Neuronal stem cell (in vitro differentiated cells): ENCODE measurements around the gene CNOT2.
"Not testable (repeated sequence)": the region's sequence is repeated elsewhere in the genome, so short reads cannot be mapped to it uniquely, and the experiment has no call there.

ENCODE experiments used
- DNase-seq: peaks from one replicate; pipeline ENCODE4 v3.0.0-alpha.2; 2013; ENCODE audit warnings: low spot score
- H2AFZ ChIP-seq: one replicate; pipeline ENCODE4 v1.6.1; 2013; ENCODE audit warnings: mild to moderate bottlenecking, low read length, inconsistent platforms
- H2AK5ac ChIP-seq: 2 replicates; pipeline ENCODE4 v1.6.1; 2013; ENCODE audit warnings: low read depth, mild to moderate bottlenecking, inconsistent platforms, low read length, moderate library complexity, mixed read lengths
- H2BK120ac ChIP-seq: 2 replicates; pipeline ENCODE4 v1.6.1; 2013; ENCODE audit warnings: low read depth, mild to moderate bottlenecking, inconsistent platforms, low read length, moderate library complexity, mixed read lengths
- H2BK12ac ChIP-seq: one replicate; pipeline ENCODE4 v1.6.1; 2013; ENCODE audit warnings: low read length, inconsistent platforms
- H2BK15ac ChIP-seq: 2 replicates; pipeline ENCODE4 v1.6.1; 2013; ENCODE audit warnings: mild to moderate bottlenecking, low read length, inconsistent platforms, mixed read lengths
- H2BK5ac ChIP-seq: one replicate; pipeline ENCODE4 v1.6.1; 2013; ENCODE audit warnings: inconsistent platforms, mild to moderate bottlenecking, low read length, moderate library complexity
- H3K14ac ChIP-seq: one replicate; pipeline ENCODE4 v1.6.1; 2013; ENCODE audit warnings: low read length, inconsistent platforms
- H3K18ac ChIP-seq: 2 replicates; pipeline ENCODE4 v1.6.1; 2013; ENCODE audit warnings: low read length, inconsistent platforms
- H3K23ac ChIP-seq: 2 replicates; pipeline ENCODE4 v1.6.1; 2013; ENCODE audit warnings: low read depth, mild to moderate bottlenecking, mixed read lengths, low read length, inconsistent platforms; ENCODE audit not compliant: poor library complexity
- H3K27ac ChIP-seq: replicated peaks from 3 replicates; pipeline ENCODE4 v1.5.1; 2013; ENCODE audit warnings: low read length, inconsistent platforms
- H3K27me3 ChIP-seq, 3 experiments: 2 replicates each; pipeline ENCODE4 v1.6.1; 2013; ENCODE audit warnings: low read length in 3 of 3, mild to moderate bottlenecking in 2 of 3, inconsistent platforms in 1 of 3, low read depth in 1 of 3, mixed read lengths in 1 of 3, moderate library complexity in 1 of 3; ENCODE audit not compliant: control insufficient read depth in 3 of 3, insufficient read depth in 3 of 3
- H3K36me3 ChIP-seq, 2 donors: replicated peaks in 1 of 2; 2 replicates each; pipeline ENCODE4 v1.6.1; 2013; ENCODE audit warnings: low read length in 2 of 2; ENCODE audit not compliant: control insufficient read depth in 2 of 2, insufficient read depth in 2 of 2
- H3K4ac ChIP-seq: 2 replicates; pipeline ENCODE4 v1.6.1; 2013; ENCODE audit warnings: inconsistent platforms, mild to moderate bottlenecking, low read length, moderate library complexity
- H3K4me1 ChIP-seq, 2 donors: 1 replicate in 1 of 2; 2 replicates in 1 of 2; pipeline ENCODE4 v1.6.1; 2013; ENCODE audit warnings: low read length in 2 of 2, low read depth in 1 of 2; ENCODE audit not compliant: control insufficient read depth in 2 of 2, insufficient read depth in 1 of 2
- H3K4me2 ChIP-seq: one replicate; pipeline ENCODE4 v1.6.1; 2013; ENCODE audit warnings: mild to moderate bottlenecking, low read length, inconsistent platforms; ENCODE audit not compliant: insufficient read depth, poor library complexity, severe bottlenecking
- H3K4me3 ChIP-seq, 2 donors: 2 replicates each; pipeline ENCODE4 v1.5.1; 2013; ENCODE audit warnings: low read length in 2 of 2, mild to moderate bottlenecking in 2 of 2, inconsistent platforms in 1 of 2, moderate library complexity in 1 of 2
- H3K79me1 ChIP-seq: one replicate; pipeline ENCODE4 v1.6.1; 2013; ENCODE audit warnings: low read depth, mild to moderate bottlenecking, inconsistent platforms, low read length, moderate library complexity
- H3K9ac ChIP-seq: one replicate; pipeline ENCODE4 v1.6.1; 2013; ENCODE audit warnings: mild to moderate bottlenecking, low read depth, low read length, inconsistent platforms; ENCODE audit not compliant: poor library complexity
- H3K9me3 ChIP-seq, 2 donors: replicated peaks in 1 of 2; 2 replicates each; pipeline versions ENCODE3 to v1.6.1; 2013; ENCODE audit warnings: low read length in 2 of 2, mild to moderate bottlenecking in 2 of 2, inconsistent platforms in 1 of 2, low read depth in 1 of 2, mixed read lengths in 1 of 2, moderate library complexity in 1 of 2; ENCODE audit not compliant: control insufficient read depth in 2 of 2, insufficient read depth in 1 of 2
- H4K8ac ChIP-seq: one replicate; pipeline ENCODE4 v1.6.1; 2013; ENCODE audit warnings: low read depth, mild to moderate bottlenecking, inconsistent platforms, low read length, moderate library complexity
- H4K91ac ChIP-seq: one replicate; pipeline ENCODE4 v1.6.1; 2013; ENCODE audit warnings: low read length, low read depth, mild to moderate bottlenecking, inconsistent platforms; ENCODE audit not compliant: poor library complexity
- WGBS, 2 donors: extraction: QIAGEN DNeasy Blood & Tissue Kit; methylation state at CpG; one replicate each; pipeline ENCODE4 v1.1.7; 2013; ENCODE audit warnings: missing lambda C conversion rate in 2 of 2, mixed read lengths in 1 of 2; ENCODE audit not compliant: insufficient read length in 2 of 2, insufficient replicate concordance in 1 of 2; ENCODE audit errors: extremely low coverage in 2 of 2; 5-methylcytosine and 5-hydroxymethylcytosine counted together

The CNOT2 gene

GRCh38 chr12:70290116-70290515 is 46.9 kb downstream of the CNOT2 start:
- no peak overlapping the region for H3K4ac ChIP-seq
- no peak overlapping the region for H3K4me2 ChIP-seq
- H3K14ac ChIP-seq: no peak overlapping the region
- no peak overlapping the region for H4K8ac ChIP-seq
- H2BK12ac ChIP-seq: no peak overlapping the region
- no peak overlapping the region for H2AK5ac ChIP-seq
- no peak overlapping the region for H3K18ac ChIP-seq
- H3K9me3 ChIP-seq: peaks cover 0 to 24% of the 10 kb centered on the region in 2 donors
- H3K27me3 ChIP-seq: no peaks in the 10 kb centered on the region
- no peak overlapping the region for H3K4me3 ChIP-seq
- no peak overlapping the region for H3K9ac ChIP-seq
- no peak overlapping the region for H4K91ac ChIP-seq
- no peak overlapping the region for H2BK15ac ChIP-seq
- no peak for DNase-seq
- peaks cover 3 to 53% of the 10 kb centered on the region in 2 donors for H3K36me3 ChIP-seq
- no peaks in the 10 kb centered on the region for H3K79me1 ChIP-seq
- peaks cover 2 to 5% of the 10 kb centered on the region in 2 donors for H3K4me1 ChIP-seq
- no peak overlapping the region for H3K23ac ChIP-seq
- no peak overlapping the region for H2BK5ac ChIP-seq
- no peak overlapping the region for H2BK120ac ChIP-seq
- no peak overlapping the region for H2AFZ ChIP-seq
- H3K27ac ChIP-seq: no peak overlapping the region

GRCh38 chr12:70292017-70292776 is 49.0 kb downstream of the CNOT2 start:
- no peak overlapping the region for H2BK5ac ChIP-seq
- no peak overlapping the region for H3K4me2 ChIP-seq
- no peak overlapping the region for H3K18ac ChIP-seq
- no peak overlapping the region for H3K14ac ChIP-seq
- peaks cover 0 to 47% of the 10 kb centered on the region in 2 donors for H3K36me3 ChIP-seq
- H3K4ac ChIP-seq: no peak overlapping the region
- no peak overlapping the region for H2BK12ac ChIP-seq
- H3K27me3 ChIP-seq: no peaks in the 10 kb centered on the region
- no peak overlapping the region for H2BK15ac ChIP-seq
- H3K27ac ChIP-seq: no peak overlapping the region
- H3K4me1 ChIP-seq: peaks cover 0 to 2% of the 10 kb centered on the region in 2 donors
- no peak overlapping the region for H3K4me3 ChIP-seq
- H2AK5ac ChIP-seq: no peak overlapping the region
- H3K9ac ChIP-seq: no peak overlapping the region
- no peak overlapping the region for H2AFZ ChIP-seq
- H4K8ac ChIP-seq: no peak overlapping the region
- no peaks in the 10 kb centered on the region for H3K79me1 ChIP-seq
- H4K91ac ChIP-seq: no peak overlapping the region
- H2BK120ac ChIP-seq: no peak overlapping the region
- H3K9me3 ChIP-seq: peaks cover 0 to 21% of the 10 kb centered on the region in 2 donors
- no CpG with 5 or more reads among the region's 3 CpGs for WGBS, 2 donors
- no peak overlapping the region for H3K23ac ChIP-seq
- no peak for DNase-seq

DNA sequence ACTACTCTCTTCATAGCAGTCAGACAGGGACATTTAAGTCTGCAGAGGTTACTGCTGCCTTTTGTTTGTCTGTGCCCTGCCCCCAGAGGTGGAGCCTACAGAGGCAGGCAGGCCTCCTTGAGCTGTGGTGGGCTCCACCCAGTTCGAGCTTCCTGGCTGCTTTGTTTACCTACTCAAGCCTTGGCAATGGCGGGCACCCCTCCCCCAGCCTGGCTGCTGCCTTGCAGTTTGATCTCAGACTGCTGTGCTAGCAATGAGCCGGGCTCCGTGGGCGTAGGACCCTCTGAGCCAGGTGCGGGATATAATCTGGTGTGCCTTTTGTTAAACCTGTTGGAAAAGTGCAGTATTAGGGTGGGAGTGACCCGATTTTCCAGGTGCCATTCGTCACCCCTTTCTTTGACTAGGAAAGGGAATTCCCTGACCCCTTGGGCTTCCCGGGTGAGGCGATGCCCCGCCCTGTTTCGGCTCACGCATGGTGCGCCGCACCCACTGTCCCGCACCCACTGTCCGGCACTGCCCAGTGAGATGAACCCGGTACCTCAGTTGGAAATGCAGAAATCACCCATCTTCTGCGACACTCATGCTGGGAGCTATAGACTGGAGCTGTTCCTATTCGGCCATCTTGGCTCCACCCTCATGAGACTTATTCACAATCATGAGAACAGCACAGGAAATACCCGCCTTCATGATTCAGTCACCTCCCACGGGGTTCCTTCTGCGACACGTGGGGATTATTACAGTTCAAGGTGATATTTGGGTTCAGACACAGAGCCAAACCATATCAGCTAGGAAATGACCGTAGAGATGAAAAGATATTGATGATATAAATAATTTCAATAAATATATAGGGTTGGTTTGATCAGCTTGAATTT is 61.7 kb downstream of the CNOT2 start:
- not testable (repeated sequence) for H3K4me1 ChIP-seq, H3K23ac ChIP-seq, H4K91ac ChIP-seq, H2AK5ac ChIP-seq, H3K18ac ChIP-seq, H2BK15ac ChIP-seq, H3K27me3 ChIP-seq, H3K27ac ChIP-seq, H2BK12ac ChIP-seq, DNase-seq, H3K14ac ChIP-seq, H3K4me2 ChIP-seq, H3K79me1 ChIP-seq, H3K9ac ChIP-seq, H4K8ac ChIP-seq, H3K4me3 ChIP-seq, H2BK120ac ChIP-seq, H2AFZ ChIP-seq, H3K4ac ChIP-seq, H3K9me3 ChIP-seq, H2BK5ac ChIP-seq
- peaks cover 4 to 22% of the 10 kb centered on the region in 2 donors for H3K36me3 ChIP-seq
- WGBS, 2 donors: no CpG with 5 or more reads among the region's 25 CpGs

DNA sequence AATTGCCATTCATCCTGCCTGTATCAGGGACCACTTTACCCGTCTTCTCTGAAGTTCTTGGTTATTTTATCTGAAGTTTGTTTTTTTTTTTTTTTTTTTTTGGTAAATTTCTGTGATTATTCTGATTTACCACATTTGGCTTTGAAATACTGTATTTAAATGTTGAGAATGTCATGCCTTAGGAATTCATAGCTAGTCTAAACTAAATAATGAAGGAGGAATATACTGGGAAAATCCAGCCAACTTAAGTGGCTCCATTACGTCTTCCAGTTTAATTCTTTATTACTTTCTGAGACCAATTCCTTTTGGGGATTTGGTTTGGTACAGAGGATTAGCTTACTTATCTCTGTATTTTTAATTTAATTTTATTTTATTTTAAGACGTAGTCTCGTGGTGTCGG is 62.6 kb downstream of the CNOT2 start:
- Histone ChIP-seq H3K23ac (no peak overlapping the region), H4K8ac (no peak overlapping the region), H3K4me1 (no peaks in the 10 kb centered on the region), H2BK120ac (no peak overlapping the region), H3K18ac (no peak overlapping the region), H2BK15ac (no peak overlapping the region), H2AK5ac (no peak overlapping the region), H3K14ac (no peak overlapping the region), H4K91ac (no peak overlapping the region), H2AFZ (no peak overlapping the region), H2BK5ac (no peak overlapping the region), H3K9ac (no peak overlapping the region), H3K36me3 (peaks cover 4 to 25% of the 10 kb centered on the region in 2 donors), H3K4me2 (no peak overlapping the region), H3K4me3 (no peak overlapping the region), H2BK12ac (no peak overlapping the region), H3K27me3 (no peaks in the 10 kb centered on the region), H3K27ac (no peak overlapping the region), H3K4ac (no peak overlapping the region), H3K79me1 (peaks cover 2% of the 10 kb centered on the region), H3K9me3 (peaks cover 0 to 9% of the 10 kb centered on the region in 2 donors)
- DNase-seq: no peak
- no CpG with 5 or more reads among the region's 5 CpGs for WGBS, 2 donors
